Measurements from ENCODE around the gene MGLL. TPM values are rescaled to one million over a fixed set of nuclear protein-coding genes. Genes with fewer than 3 reads are reported as not detected.

MGLL gene
- total RNA-seq, result 100 to 1,000 TPM in 1 of 4 donors, 10 to 100 TPM in 3; 36.7 to 146 (median 73.5) TPM

DNA sequence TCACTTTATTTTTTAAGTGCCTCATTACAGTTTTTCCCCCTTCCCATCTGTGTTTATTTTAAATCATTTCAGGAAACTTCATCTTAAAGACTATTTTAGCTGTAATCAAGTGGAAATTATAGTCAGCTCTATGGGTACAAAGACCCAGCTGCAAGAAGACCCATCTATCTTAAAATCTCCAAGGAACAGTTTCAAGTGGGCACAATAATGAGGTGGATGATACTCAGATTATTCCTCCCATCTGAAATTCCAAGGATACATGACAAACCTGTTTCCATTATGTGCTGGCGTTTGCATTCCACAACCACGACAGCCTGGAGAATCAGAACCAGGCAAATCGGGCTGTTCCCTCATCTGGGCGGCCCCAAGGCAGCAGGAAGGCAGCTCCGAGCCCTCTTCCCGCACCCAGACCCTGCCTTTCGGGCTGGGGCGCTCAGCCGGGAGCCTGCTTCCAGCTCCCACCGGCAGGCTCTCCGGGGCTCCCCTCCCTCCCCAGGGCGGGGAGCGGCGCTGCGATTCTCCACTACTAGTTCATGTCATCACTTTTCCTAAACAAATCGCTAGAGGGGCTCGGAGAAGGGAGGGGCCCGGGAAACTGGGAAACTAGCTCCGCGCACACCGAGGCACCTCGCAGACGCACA is at the start of gene MGLL:
MGLL (minus strand) TSS at position 475 of the 641 bp plus-strand sequence; CDS start at position 278, 197 bp downstream.
- Histone ChIP-seq H3K4me1 (peaks cover 37 to 62% (median 41%) of the 10 kb centered on the region in 3 donors), H3K36me3 (no peaks in the 10 kb centered on the region), H3K9me3 (no peaks in the 10 kb centered on the region), H3K27ac (peak within 1 kb of the TSS; percentile 89 to 95 (median 94)), H3K27me3 (peaks cover 0 to 5% (median 0%) of the 10 kb centered on the region in 4 donors), H3K4me3 (peak within 1 kb of the TSS; percentile 80 to 94 (median 85))
- no peak for DNase-seq
- WGBS, 2 donors, result 0 to 14% methylated on average over 1 to 8 of the region's 23 CpGs
- intact Hi-C loops (cut with DNase I), result loop anchor here (10.0 kb wide), 2 partner anchors 117 to 147 kb away; partner anchors contain the start of gene ABTB1
- TF ChIP-seq, protein P1, sequence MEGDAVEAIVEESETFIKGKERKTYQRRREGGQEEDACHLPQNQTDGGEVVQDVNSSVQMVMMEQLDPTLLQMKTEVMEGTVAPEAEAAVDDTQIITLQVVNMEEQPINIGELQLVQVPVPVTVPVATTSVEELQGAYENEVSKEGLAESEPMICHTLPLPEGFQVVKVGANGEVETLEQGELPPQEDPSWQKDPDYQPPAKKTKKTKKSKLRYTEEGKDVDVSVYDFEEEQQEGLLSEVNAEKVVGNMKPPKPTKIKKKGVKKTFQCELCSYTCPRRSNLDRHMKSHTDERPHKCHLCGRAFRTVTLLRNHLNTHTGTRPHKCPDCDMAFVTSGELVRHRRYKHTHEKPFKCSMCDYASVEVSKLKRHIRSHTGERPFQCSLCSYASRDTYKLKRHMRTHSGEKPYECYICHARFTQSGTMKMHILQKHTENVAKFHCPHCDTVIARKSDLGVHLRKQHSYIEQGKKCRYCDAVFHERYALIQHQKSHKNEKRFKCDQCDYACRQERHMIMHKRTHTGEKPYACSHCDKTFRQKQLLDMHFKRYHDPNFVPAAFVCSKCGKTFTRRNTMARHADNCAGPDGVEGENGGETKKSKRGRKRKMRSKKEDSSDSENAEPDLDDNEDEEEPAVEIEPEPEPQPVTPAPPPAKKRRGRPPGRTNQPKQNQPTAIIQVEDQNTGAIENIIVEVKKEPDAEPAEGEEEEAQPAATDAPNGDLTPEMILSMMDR (IDR thresholded peaks at IDR 0.05), result peak in 1 of 6 experiments; percentile 9
- TF ChIP-seq POLR2A (IDR thresholded peaks at IDR 0.05), result peak in 2 of 4 donors; percentile 29 to 42

DNA sequence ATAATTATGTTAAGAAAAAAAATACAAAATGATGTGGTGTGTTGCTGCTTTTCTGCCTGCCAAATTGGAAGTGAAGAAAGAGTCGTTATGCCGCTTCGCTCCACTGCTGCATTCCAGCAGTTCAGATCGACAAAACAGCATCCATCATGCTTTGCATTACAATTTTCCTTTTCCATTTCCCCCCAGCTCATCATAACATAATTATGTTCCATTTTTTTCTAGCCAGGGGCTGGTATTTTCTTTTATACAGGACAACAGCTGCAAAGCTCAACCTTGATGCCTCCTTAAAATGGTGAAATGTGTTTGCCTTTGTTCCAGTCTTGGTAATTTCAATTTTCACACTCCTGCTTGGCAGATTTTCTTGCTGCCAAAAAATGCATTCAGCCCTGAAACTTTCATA is 47.8 kb upstream of the MGLL start:
- 57 to 82% methylated on average over 4 of the region's 4 CpGs for WGBS, 2 donors
- H3K9me3 ChIP-seq, result no peaks in the 10 kb centered on the region
- no peaks in the 10 kb centered on the region for H3K36me3 ChIP-seq
- no peak overlapping the region for H3K4me3 ChIP-seq
- no peak for TF ChIP-seq POLR2A (IDR thresholded peaks at IDR 0.05)
- TF ChIP-seq, protein P1 (IDR thresholded peaks at IDR 0.05), result no peak
- no peak overlapping the region for H3K27ac ChIP-seq
- no peak for DNase-seq
- H3K4me1 ChIP-seq, result peaks cover 0 to 4% (median 0%) of the 10 kb centered on the region in 3 donors
- H3K27me3 ChIP-seq, result peaks cover 0 to 9% (median 0%) of the 10 kb centered on the region in 4 donors
- intact Hi-C loops (cut with DNase I), result no loop called here

DNA sequence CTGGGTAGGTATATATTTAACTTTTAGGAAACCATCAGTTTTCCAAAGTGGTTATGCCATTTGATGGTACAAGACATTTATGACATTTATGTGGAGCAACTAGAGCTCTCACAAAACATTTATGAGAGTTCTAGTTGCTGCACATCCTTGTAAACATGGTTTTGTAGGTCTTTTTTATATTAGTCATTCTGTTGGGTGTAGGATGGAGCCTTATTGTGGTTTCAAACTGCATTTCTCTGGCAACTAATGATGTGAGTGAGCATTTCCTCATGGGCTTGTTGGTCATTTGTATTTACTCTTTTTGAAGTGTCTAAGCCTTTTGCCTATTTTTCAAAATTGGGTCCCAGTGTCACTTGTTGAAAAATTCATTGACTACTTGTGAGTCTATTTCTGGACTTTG is 45.7 kb upstream of the MGLL start:
- Histone ChIP-seq H3K9me3 (no peaks in the 10 kb centered on the region), H3K36me3 (no peaks in the 10 kb centered on the region), H3K27me3 (peaks cover 0 to 9% (median 0%) of the 10 kb centered on the region in 4 donors), H3K4me3 (no peak overlapping the region), H3K4me1 (no peaks in the 10 kb centered on the region), H3K27ac (no peak overlapping the region)
- TF ChIP-seq, protein P1 (IDR thresholded peaks at IDR 0.05), result no peak
- TF ChIP-seq POLR2A (IDR thresholded peaks at IDR 0.05), result no peak
- no peak for DNase-seq
- intact Hi-C loops (cut with DNase I), result no loop called here

DNA sequence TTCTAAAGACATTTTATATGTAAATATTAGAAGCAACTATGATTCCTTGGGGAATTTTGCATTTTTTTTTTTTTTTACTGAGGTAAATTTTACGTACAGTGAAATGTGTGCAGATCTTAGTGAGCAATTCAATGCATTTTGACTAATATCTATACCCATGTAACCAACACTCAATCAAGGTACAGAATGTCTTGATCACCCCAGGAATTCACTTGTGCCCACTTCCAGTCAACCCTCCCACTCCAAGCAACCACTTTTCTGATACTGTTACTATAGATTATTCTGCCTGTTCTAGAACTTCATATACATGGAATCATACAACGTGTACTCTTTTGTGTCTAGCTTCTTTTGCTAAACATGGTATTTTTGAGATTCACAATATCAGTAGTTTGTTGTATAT is 45.1 kb upstream of the MGLL start:
- Histone ChIP-seq H3K27me3 (peaks cover 0 to 13% (median 0%) of the 10 kb centered on the region in 4 donors), H3K36me3 (no peaks in the 10 kb centered on the region), H3K9me3 (no peaks in the 10 kb centered on the region), H3K27ac (no peak overlapping the region), H3K4me1 (no peaks in the 10 kb centered on the region), H3K4me3 (no peak overlapping the region)
- intact Hi-C loops (cut with DNase I), result no loop called here
- no peak for TF ChIP-seq POLR2A (IDR thresholded peaks at IDR 0.05)
- TF ChIP-seq, protein P1 (IDR thresholded peaks at IDR 0.05), result no peak
- 77 to 85% methylated on average over 2 of the region's 2 CpGs for WGBS, 2 donors
- no peak for DNase-seq

DNA sequence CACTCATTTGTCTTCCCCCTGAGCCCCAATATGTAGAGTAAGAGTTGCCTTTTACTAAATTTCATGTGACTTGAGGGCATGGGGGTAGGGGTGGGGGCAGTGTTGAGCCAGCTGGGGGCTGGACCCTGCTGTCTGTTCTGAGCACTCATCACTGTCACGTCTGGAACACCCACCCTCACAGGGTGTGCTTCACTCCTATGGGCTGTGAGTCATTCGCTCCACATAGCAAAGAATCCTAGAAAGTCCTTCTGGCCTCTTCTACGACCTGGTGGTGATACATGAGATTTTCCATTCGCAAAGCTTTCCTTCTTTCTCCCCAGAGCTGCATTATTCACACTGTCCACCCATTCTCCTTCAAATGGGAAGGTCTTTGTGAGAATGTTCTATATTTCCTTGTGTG is 43.6 kb upstream of the MGLL start:
- 61 to 75% methylated on average over 4 of the region's 4 CpGs for WGBS, 2 donors
- no peak for DNase-seq
- Histone ChIP-seq H3K4me1 (no peaks in the 10 kb centered on the region), H3K4me3 (no peak overlapping the region), H3K27me3 (peaks cover 0 to 5% (median 0%) of the 10 kb centered on the region in 4 donors), H3K27ac (no peak overlapping the region), H3K36me3 (no peaks in the 10 kb centered on the region), H3K9me3 (no peaks in the 10 kb centered on the region)
- intact Hi-C loops (cut with DNase I), result no loop called here
- TF ChIP-seq, protein P1 (IDR thresholded peaks at IDR 0.05), result no peak
- no peak for TF ChIP-seq POLR2A (IDR thresholded peaks at IDR 0.05)

Data from esophagus squamous epithelium (tissue), 5 donors.